T-helper 9 cell (primary cell): ENCODE data around the gene PRRG1.
"Not testable (repeated sequence)": the region's sequence is repeated elsewhere in the genome, so short reads cannot be mapped to it uniquely, and the experiment has no call there.

Experiments used
- DNase-seq: peaks from one replicate; pipeline ENCODE4 v3.0.0-alpha.2; 2020
- total RNA-seq, 2 donors: gene quantifications; one replicate each; lab custom pipeline; 2026; lab: John Stamatoyannopoulos, UW

The PRRG1 gene
- total RNA-seq: 0 reads per million in 2 donors

DNA sequence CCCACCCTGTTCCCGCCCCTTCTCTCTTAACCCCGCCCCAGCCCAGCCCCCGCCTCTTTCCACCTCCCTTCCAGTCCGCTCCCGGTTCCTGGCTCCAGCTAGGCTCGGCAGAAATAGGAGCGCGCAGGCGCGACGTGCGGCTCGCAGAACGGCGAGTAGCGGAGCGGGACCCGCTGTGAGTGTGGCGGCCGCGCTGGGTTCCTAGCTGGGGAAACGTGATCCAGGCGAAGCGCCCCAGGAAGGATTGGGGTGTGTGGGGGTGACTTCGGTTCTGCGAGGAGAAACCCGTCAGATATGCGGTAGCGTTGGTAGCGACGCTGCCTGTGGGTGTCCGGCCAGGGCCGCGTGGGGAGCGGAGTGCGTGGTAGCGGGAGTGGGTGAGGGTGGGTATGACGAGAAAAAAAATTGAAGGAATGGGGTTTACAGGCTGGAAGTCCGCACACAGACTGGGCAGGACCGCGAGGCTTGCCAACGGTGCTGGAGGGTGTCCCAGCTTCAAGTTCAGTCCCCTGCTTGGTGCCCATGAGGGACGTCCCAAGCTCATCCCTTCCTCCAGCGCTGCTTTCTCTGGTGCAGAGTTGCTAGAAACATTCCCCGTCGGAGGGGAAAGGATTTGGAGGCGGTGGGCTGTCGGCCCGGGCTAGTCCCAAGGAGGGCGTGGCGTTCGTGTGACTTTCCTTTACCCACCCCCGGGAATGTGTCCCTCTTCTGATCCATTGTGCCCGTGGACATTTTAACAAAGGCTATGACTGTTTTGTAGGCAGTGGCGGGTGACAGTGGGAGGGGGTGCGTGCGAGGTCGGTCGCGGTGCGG lies at the start of gene PRRG1:
Gene PRRG1 (plus strand): TSS at position 144 of the 813 bp plus-strand sequence. CDS start 56,886 bp downstream, outside the sequence.
- no peak for DNase-seq

GRCh38 chrX:37302569-37302968 lies 46.6 kb upstream of the PRRG1 start:
- no peak for DNase-seq

DNA sequence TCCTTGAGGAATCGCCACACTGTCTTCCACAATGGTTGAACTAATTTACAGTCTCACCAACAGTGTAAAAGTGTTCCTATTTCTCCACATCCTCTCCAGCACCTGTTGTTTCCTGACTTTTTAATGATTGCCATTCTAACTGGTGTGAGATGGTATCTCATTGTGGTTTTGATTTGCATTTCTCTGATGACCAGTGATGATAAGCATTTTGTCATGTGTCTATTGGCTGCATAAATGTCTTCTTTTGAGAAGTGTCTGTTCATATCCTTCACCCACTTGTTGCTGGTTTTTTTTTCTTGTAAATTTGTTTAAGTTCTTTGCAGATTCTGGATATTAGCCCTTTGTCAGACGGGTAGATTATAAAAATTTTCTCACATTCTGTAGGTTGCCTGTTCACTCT lies 43.9 kb upstream of the PRRG1 start:
- not testable (repeated sequence) for DNase-seq

DNA sequence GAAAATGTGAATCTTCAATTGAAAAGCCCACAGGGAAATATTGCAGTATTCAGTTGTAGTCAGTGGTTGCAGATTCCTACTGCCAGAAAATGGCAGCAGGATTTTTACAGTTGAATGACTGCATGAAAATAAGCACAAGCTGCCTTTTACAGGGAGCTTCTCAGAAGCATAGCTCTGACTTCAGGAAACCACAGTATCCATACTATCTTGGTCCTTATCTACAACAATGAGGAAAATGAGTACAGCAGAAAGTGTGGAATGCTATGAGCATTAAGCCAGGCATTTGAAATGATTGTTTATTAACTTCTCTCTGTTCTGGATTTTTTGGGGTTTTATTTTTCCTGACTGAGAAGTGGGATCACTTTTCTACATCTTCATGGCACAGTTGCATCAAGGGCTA lies 34.6 kb upstream of the PRRG1 start:
- no peak for DNase-seq

DNA sequence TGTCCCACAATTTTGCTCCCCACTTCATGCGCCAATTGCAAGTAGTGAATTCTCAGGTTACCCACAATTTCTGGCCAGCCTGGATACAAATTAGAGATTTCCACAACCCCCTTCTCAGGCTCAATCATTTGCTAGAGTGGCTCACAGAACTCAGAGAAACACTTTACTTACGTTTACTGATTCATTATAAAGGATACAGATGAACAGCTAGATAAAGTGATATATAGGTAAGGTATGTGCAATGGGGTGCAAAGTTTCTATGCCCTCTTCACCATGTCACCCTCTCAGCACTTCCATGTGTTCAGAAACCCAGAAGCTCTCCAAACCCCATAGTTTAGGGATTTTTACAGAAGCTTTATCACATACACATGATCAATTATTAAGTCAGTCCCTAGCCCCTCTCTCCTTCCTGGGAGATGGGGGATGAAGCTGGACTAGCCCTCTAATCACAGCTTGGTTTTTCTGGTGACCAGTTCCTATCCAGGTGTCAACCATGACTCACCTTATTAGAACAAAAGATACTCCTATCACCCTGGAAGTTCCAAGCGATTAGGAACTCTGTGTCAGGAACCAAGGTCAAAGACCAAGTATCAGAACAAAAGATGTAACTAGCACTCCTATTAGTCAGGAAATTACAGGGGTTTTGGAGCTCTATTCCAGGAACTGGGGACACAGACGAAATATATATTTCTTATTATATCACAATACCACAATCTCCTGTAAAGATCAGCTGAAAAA lies 33.5 kb upstream of the PRRG1 start:
- DNase-seq: no peak

DNA sequence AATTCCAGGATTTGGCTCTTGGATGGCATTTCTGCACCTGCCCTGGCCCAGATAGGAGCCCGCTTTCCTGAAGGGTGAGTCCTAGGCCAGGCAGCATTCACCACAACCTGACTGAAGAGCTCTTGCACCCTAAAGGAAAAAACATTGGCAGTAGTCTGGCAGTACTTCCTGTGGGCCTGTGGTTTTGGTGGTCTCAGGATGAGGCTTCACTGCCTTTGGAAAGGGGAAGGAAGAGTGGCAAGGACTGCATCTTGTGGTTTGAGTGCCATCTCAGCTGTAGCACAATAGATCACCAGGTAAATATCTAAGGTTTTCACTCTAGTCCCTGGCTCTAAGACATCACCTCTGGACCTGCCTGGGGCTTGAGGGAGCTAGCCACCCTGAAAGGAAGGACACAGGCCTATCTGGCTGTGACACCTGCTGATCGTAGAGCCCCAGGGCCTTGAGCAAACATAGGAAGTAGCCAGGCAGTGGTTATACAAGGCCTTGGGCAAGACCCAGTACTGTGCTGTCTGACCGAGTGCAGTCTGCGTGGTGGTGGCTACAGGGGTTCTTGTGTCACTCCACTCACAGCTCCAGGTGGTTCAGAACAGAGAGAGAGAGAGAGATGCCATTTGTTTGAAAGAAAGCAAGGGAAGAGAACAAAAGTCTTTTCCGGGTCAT lies 28.5 kb upstream of the PRRG1 start:
- DNase-seq: no peak

- DNase-seq: no peak
These were observed 18.5 kb upstream of the PRRG1 start for GRCh38 chrX:37330642-37331041.

DNA sequence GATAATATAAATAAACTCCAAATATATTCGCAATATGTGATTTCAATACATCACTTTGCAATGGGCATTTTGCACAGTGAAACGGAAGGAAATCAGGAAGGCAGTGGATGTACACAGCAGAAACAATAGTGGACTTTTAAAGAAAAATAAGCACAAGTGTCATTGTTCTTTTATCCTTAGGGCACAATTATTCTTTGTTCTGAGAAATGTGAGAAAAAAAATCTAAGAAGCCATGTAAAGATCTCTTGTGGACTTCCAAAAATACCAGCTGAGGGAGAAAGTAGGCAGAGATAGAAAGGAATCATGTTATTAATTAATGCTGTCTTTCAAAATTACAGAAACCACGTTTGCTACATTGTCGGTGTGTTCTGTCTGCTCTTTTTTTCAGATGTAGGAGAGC lies 17.6 kb upstream of the PRRG1 start:
- no peak for DNase-seq

- no peak for DNase-seq
These were observed 17.1 kb upstream of the PRRG1 start for GRCh38 chrX:37332055-37332454.

GRCh38 chrX:37332987-37333658 lies 16.0 kb upstream of the PRRG1 start:
- no peak for DNase-seq

DNA sequence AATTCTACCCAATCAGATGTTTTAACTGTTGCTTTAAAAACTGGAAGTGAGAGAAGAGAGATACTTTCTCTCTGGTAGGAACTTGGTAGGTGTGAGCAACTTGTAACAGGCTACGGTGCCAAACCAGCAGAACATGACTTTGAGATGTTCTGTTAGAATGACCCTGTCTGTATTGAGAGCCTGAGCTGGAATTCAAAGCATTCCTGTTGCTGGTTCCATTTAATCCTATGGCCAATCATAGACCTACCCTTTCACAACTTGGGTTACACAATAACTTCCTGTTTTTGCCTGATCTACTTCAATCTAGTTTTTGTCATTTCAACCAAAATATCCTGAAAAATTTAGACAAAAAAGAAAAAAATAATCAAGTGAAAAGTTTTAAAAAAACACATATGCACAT lies 1.7 kb upstream of the PRRG1 start:
- DNase-seq: no peak

DNA sequence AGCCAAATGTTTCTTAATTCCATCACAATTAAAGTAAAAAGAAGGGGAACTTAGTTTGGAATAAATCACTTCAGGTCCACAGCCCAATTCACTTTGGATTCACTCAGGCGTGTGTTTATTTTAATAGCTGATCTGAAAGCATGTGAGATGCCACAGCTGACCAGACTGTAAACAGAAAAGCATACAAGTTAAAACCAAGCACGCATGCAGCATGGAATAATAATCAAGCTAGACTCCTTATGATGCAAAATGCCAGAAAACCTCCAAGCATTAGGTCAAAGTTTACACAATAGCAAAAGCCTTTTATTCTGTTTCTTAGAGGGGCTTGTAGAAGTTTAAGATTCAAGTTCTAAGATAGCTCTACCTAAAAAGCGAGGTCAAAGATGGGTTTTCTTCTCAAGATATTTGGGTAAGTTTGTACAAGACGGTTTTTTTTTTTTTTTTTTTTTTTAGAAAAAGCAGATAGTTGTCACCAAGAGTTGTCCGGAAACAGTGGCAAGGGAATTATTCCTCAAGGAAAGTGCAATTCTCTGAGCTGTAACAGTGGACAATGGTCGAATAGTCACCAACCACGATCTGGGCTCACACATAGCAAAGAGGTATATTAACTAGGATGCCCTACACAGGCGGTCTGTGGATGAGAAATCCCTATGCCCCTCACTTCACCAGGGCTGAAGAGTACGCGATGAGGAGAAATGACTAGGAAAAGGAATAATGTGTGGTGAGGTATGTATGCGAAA lies 763 bp upstream of the PRRG1 start:
- no peak for DNase-seq

DNA sequence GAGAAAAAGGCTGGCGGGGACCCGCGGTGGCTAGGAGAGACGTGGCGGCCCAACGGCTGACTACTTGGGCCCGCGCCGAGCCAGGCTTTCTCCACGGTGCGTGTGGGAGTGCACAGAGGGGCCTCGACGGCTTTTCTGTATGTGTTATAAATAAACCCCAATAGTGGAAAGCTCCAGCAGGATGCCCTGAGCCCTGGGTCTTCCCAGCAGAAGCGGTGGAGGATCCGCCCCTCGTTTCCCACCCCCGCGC lies 268 bp upstream of the PRRG1 start:
- DNase-seq: no peak

DNA sequence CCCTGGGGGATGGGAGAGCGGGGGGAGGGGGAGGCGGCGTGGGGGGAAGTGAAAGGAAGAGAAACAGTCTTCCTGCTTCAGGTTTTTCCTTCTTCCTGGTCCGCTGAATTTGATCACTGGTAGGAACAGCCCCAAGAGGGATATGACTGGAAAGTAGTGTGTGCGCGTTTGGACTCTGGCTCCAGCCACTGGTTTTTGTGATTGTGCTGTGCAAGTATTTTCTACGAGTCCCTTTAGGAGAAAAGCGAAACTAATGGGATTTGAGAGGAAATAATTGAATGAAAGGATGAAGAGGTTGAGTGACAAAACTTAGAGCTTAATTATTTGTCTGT lies 836 bp downstream of the PRRG1 start:
- no peak for DNase-seq

GRCh38 chrX:37353646-37354045 lies 4.5 kb downstream of the PRRG1 start:
- DNase-seq: no peak

GRCh38 chrX:37357436-37357835 lies 8.3 kb downstream of the PRRG1 start:
- no peak for DNase-seq

DNA sequence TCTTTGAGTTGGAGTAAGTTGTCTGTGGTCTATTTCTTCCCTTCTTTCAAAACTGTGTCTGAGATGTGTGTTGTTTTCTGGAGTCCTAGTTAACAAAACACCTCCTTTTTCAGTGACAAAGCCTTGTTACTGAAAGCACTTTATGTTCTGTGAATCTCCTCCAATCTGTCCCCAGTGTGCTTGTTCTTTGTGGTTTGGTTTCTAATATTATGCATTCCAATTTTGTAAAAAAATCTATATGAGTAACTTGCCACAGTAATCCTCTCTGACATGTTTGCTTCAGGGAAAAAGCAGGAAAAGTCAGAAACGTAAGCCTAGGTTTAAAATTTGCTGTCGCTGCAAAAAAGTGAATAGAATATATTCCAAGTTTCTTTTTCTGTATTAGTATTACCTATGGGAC lies 12.4 kb downstream of the PRRG1 start:
- DNase-seq: no peak

DNA sequence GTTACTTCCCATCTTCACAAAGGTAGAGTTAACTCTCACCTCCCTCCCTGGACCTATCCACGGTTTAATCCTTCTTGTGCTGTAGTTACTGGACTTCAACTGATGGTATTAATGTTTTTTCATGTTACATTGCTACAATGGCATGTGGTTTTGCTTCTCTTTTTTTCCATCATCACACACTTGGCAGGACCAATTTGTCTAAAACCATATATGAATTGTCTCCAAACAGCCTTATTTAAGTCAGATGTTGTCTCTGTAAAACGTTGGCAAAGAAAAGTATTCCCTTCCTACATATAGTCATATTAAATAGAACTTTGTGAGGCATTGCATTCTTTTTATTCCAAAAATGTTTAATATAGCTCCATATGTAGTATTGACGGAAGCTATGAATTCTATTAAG lies 15.5 kb downstream of the PRRG1 start:
- DNase-seq: no peak

GRCh38 chrX:37367946-37368345 lies 18.8 kb downstream of the PRRG1 start:
- no peak for DNase-seq

GRCh38 chrX:37370499-37371141 lies 21.5 kb downstream of the PRRG1 start:
- DNase-seq: no peak

DNA sequence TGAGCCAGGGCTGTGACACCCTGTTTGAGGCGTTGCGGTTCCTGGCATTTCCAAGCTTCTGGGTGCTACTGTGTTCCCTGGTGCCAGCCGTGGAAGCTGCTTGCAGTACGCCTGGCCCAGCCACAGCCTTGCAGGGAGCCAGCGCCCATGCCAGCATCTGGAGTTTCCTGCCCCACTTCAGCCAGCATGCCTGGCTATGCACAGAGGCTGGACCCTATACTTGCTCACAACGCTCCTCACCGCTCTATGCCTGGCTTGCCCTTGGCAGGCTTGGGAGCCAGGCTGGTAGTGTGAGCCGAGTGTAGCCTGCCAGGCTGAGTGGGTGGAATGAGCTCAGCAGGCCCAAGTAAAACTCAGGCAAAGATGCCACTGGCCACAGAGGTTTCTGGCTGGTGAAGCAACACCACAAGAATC lies 22.4 kb downstream of the PRRG1 start:
- no peak for DNase-seq

- no peak for DNase-seq
These were observed 29.2 kb downstream of the PRRG1 start for GRCh38 chrX:37378404-37378803.
